ENCODE measurements around the gene TIMD4.

- TF ChIP-seq CTCF (IDR thresholded peaks at IDR 0.05; ENCODE audit: insufficient read depth, low read depth, low read length) (no peak), EZH2 (IDR thresholded peaks at IDR 0.05; ENCODE audit: insufficient read depth, low read length) (no peak)
Observed at GRCh38 chr5:156892864-156893263, 70.2 kb downstream of the TIMD4 start.
